Stimulated activated CD8-positive, alpha-beta memory T cell treated with anti-CD3 and anti-CD28 coated beads, Interleukin-7, amount 100 ng/mL, for 24 hours (primary cell): ENCODE measurements around the gene BMI1.
"Not testable (repeated sequence)": the region's sequence is repeated elsewhere in the genome, so short reads cannot be mapped to it uniquely, and the experiment has no call there.

ENCODE experiments used
- DNase-seq: peaks from one replicate; pipeline ENCODE4 v3.0.0-alpha.2; 2020; ENCODE audit warnings: low read depth

Gene BMI1

DNA sequence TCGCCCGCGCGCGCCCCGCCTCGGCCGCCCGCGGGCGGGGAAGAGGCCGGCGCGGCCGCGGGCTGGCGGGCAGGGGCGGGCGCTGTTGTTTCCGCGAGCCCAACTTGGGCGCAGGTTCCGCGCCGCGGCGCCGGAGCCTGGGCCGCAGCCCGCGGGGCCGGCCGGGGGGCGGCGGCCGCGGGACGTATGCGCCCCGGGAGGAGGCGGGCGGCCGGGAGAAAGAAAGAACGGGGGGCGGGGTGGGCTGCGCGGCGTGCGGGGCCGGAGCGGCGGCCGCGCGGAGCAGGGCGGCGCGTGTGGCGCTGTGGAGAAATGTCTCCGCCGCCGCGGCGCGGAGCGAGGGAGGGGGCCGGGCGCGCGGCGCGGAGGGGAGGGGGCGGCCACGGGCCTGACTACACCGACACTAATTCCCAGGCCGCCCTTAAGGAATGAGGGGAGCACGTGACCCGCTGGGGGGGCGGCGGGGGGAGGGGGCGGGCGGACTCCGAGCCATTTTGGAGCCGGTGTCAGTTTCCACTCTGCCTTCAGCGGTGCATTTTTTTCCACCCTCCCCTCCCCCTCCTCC is at the start of gene BMI1:
Gene BMI1, plus strand, starts transcription at position 509 of the 565 bp plus-strand sequence. CDS start 5,351 bp downstream, outside the sequence.
- DNase-seq, result no peak

DNA sequence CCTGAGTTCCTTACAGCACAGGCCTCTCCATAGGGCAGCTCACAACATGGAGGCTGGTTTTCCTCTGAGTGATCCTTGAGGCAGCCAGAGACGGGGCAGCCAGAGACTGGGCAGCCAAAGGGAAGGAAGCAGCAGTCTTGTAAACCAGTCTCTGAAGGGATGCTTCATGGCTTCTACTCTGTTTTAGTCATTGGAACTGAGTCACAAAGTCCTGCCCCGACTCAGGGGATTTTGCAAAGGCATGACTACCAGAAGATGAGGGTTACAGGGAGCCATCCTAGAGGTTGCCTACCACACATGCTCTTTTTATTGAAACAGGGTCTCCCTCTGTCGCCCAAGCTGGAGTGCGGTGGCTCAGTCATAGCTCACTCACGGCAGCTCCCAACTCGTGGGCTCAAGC is 49.1 kb upstream of the BMI1 start:
- no peak for DNase-seq

DNA sequence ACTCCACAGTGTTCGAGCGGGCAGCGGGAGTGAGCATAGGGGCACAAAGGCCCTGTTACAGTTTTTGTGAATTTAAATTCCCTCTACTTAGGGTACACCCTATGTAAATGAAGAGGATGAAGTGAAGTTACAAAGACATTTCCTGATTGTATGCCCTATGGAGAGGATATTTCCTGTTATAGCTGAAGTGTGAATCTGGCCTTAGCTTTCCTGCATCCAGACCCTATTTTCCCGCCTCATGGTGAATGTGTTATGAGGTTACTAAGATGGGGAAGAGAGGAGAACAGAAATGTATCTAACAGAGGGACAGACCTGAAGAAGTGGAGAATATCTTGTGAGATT is 42.5 kb upstream of the BMI1 start:
- no peak for DNase-seq

DNA sequence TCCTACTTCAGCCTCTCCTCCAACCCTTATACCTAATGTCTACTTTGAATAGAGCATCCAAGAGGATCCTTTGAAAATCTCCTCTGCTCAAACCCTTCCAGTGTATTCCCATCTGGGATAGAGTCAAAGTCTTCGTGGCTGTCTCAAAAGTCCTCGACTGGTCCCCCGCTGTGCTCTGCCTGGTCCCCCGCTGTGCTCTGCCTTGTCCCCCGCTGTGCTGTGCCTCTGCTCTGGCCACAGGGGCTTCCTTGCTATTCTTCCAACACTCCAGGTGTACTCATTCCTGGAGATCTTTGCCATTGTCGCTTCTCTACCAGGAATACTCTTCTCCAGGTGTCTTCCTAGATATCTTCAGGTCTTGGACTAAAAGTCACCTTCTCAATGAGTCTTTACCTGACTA is 40.8 kb upstream of the BMI1 start:
- DNase-seq, result no peak

DNA sequence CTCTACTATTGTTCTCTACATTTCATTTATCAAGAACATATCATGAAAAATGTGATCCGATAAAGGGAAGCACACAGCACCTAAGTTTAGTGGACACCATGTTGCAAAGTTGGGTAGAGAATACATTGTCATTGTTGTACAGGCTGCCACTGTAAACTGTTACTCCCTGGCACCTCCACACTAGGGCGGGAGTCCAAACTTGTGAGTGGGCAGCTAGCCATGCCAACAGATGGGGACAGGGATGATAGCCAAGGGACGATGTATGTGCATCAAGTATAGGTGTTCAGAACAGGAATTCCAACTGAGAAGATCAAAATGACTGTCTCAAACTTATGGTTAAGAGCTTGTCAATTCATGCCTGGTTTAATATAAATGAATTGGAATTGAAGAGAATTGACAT is 35.8 kb upstream of the BMI1 start:
- DNase-seq, result no peak

DNA sequence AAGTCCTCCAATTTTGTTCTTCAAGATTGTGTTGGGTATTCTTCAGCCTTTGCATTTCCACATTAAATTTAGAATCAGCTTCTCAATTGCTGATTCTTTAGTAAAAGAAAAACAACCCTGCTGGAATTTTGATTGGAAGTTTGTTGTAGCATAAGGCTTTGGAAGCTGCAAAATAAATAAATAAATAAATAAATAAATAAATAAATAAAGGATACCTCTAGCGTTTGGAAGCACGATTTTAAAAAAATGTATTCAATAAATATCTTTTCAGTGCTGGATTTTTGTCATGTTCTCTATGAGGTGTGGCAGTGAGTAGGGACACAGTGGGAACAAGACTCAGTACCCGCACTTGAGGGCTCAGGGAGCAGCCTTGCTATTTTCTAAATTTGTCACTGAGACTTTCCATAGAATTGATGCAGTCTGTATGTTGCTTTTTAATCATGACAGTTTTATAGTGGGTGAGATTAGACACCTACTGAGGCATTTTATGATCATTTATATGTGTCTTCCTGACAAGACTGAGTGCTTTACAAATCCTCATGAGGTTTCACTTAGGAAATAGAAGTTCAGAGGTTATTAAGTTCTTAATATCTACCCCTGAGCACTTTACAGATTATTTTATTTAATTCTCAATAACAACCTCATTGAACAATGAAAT is 27.0 kb upstream of the BMI1 start:
- DNase-seq, result no peak

DNA sequence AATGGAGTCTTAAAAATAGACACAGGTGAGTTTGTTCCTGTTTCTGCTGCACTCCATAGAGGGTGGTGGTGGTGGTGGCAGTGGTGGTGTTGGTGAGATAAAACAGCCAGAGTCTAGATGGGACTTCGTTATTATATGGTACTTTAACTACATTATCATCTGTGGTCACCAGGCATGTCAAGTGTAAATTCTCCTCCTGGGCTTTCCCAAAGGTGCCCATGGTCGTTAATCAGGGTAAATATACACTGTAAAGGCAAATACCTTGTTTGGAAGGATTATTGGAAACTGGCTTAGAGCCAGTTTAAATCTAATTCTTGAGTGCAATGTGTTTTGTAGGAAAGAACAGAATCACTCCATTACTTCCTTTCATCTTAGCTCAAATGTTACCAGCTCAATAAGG is 26.2 kb upstream of the BMI1 start:
- no peak for DNase-seq

DNA sequence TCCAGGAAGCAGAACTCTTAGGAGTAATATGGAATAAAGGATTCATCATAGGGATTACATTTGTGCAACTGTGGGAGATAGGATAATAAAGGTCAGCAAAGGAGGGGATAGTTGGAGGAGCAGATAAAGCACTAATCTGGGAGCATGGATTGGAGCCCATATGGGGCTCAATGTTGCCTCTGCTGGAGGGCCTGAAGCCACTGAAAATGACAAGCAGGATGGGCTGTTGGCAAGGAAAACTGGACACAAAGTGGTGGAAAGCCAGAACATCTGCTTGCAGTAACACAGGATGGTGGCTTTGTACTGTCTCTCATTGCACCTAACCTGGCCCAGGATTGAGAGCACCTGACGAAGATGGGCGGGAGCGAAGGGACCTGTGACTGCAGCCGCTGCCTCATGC is 19.7 kb upstream of the BMI1 start:
- DNase-seq, result no peak

DNA sequence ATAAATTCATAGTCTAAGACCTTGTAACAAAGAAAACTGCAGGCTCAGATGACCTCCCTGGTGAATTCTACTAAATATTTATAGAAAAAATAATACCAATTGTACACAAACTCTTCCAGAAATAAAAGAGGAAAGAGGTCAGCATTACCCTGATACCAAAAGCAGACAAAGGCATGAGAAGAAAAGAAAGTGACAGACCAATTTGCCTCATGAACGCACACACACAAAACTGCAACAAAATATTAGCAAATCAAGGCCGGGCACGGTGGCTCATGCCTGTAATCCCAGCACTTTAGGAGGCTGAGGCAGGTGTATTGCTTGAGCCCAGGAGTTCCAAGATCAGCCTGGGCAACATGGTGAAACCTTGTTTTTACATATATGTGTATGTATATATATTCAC is 17.4 kb upstream of the BMI1 start:
- DNase-seq, result no peak

DNA sequence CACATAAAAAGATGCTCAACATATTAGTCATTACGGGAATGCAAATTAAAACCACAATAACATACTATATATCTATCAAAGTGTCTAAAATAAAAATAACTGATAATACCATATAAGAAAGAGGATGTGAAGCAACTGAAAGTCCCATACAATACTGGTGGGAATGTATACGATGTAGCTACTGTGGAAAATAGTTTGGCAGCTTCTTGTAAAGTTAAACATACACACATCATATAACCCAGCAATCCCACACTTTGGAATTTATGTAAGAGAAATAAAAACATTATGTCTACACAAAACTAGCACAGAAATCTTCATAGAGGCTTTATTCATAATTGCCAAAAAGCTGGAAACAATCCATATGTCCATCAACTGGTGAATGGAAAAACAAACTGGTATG is 15.2 kb upstream of the BMI1 start:
- DNase-seq, result no peak

DNA sequence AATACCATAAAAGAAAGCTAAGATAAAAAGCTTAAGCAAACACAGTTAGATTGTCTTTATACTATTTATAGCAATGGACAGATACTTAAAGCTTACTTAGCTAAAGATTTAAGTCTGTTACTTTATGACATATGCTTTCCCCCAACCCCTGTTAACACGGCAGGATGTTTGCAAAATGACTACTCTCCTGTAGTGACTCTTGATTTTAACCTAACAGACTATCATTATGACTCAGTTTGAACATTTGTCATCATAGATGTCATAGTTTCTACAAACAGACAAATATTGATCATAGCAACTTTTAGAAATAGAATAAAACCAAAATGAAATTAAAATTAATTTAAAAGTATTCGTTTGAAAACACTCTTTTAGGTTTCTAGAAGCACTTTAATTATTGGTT is 12.5 kb upstream of the BMI1 start:
- no peak for DNase-seq

DNA sequence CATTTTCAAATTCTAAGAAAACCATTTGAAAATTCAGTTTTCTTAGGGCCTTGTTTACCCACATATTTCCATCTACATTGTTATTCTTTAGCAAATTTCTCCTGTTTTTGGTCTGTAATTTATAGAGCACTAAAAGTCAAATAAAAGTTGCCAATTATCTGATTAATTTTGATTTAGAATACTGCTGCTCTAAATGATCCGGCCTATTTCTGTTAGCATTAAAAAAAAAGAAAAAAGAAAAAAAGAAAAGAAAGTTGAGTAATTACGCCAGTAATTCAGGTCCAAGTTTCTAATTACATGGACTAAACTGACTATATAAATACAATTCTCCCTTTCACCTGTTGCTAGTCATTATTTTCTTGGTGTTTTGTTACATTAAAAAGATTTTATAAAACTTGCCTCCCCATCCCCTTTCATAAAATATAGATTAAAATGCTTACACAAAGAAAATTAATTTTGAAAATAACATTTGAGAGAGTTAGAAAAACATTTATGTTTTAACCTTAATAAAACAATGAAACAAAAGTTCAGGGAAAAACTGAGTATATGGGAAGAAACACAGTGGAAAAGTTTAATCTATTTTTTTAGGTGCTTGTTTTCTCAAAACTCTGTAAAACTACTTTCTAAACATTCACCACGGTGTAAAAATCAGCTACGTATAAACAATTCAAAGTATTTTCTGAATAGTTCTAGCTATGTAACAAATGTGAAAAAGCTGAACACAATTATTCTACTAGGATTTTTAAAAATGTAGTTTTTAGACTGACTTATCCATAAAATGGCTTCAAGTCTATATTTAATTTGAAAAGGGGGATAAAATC is 11.5 kb upstream of the BMI1 start:
- no peak for DNase-seq

DNA sequence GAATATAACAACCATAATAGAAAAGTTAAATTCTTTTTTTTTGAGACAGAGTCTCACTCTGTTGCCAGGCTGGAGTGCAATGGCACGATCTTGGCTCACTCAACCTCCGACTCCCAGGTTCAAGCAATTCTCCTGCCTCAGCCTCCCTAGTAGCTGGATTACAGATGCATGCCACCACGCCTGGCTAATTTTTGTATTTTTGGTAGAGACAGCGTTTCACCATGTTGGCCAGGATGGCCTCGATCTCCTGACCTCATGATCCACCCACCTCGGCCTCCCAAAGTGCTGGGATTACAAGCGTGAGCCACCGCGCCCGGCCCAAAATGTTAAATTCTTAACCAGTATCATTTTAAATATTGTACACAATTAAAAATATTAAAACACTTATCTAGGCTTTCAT is 10.9 kb upstream of the BMI1 start:
- DNase-seq, result not testable (repeated sequence)

DNA sequence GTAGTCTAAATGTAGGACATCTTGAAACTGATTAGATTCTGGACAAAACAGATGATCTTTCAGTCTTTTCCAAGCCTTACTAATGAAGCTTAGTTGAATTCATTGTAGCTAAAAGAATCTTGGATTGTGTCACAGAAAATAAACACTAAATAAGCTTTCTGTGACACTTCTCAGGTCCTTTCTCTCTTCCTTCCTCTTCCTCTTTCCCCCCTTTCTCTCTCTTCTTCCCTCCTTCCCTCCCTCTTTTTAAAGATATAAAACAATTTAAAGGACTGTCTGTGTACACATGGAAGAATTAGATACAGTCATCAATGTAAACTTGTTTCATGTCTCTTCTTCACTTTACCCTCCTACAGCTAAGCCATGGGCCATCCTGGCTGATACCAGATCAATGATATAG is 10.0 kb upstream of the BMI1 start:
- no peak for DNase-seq

DNA sequence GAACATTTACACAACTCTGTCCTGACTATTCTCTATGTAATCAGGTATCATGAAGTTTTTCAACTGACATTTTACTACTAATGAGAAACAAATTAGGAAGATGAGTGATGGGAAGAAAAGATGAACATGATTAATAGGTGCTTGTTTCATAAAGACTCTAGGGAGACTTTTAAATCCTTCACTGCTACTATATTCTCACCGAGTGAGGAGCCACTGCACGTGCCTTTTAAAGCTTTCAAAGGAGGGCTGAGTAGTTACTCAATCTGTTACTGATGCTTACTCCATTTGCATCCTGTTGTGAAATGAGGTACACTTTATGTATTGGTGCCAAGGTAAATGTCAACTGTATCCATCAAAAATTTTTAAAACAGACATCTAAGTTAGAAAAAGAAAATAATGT is 6.0 kb upstream of the BMI1 start:
- DNase-seq, result no peak

DNA sequence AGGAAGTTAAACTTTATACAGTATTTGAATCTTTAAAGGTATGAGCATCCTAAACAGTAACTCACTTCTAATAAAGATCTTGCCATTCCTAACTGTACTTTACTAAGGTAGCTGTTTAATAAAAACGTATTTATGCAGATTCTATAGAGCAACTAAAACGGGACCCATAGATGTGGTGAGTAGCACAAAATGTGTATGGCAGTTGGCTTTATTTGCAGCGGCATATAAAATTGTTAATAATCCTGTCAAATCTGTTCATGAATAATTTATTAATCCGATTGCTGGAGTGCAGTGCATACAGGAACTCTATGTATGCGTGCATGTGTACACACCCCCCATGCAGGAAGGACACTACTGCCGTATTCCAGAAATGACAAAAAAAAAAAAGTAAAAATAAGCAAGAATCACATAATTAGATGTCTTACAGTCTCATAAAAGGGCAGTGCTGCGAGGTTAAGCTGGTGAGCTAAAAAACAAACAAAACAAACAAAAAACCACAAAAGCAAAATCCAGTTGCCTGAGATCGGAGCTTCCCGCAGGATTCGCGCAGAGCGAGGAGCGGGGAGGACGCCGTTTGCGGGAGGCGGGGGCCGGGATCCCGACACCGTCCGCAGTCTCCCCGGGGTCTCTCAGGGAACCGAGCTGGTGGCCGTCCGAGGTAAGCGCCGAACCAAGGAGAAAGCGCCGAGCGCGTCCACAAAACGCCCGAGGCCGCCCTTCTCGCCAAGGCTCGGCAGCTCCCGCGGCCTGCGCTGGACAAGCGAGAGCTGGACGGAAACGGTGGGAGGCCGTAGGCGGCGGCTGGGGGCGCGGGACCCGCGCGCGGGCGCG is 5.2 kb upstream of the BMI1 start:
- DNase-seq, result no peak

DNA sequence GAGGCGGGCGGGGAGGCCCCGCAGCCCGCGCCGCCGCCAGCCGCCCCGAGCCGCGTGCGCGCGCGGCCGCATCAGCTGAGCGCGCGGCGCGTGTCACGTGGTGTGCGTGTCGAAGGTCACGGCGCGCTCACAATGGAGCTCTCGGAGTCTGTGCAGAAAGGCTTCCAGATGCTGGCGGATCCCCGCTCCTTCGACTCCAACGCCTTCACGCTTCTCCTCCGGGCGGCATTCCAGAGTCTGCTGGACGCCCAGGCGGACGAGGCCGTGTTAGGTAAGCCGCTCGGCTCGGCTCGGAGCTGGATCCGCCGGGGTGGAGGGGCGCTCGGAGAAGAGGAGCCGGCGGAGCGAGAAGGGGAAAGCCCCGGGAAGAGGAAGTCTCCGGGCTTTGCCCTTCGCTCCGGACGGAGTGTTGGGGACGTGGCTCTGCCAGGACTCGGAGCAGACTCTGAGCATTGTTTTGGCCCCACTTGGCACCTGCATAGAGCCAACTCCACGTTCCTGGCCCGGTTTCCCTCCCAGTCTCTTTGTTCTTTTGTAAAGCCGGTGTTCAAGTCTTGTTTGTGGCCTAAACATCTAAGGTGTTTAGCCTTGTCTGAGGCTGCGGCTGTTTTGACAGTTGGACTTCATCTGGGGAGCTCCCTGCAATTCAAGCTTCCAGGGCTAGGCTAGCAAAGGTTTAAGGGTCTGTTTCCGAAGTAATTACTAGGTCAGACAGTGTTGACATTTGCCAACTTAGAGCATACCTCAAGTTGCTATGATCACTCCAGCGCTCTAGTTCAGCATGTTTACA is 4.4 kb upstream of the BMI1 start, which contains the start of gene COMMD3:
Gene COMMD3, plus strand, starts transcription at position 103 of the 790 bp plus-strand sequence. Its CDS starts 30 bp downstream, at position 133.
- DNase-seq, result no peak

DNA sequence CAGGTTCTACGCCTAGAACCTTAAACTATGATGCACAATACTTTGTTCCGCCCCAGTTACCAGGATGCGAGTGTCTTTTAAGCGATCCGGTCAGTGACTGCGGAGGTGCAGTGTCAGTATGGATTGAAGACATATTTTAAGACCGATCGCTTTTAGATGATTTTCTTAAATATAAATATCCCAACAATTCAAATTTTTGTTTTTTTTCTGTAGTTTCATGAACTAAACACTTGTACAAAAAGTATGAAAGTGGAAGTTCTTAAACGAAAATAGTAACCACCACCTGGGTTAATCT is 3.9 kb upstream of the BMI1 start:
- DNase-seq, result no peak

DNA sequence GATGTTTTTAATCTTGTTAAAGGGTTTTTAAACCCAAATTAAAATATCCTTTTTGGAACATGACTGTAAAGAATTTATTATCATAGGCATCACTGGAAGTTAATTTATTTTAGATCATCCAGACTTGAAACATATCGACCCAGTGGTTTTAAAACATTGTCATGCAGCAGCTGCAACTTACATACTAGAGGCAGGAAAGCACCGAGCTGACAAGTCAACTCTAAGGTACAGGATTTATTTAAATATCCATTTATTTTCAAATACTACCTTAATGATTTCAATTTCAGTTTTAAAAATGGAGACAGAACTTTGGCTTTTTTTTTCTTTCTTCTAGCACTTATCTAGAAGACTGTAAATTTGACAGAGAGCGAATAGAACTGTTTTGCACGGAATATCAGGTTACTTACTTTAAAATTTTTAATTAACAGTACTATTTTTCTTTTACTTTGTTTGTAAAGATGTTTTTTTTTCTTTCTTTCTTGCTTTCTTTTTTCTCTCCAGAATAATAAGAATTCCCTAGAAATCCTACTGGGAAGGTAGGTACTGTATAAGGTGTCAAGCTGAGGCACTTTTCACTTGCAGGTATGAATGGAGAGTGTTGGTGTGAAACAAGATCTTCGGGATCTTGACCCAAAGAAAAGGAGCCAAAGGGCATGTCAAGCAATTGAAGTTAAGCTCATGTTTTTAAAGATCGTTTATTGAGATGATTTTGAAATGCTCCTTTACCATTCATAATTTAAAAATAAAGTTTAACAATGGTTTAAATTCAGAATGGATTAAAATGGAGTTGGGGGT is 2.9 kb upstream of the BMI1 start:
- DNase-seq, result no peak

DNA sequence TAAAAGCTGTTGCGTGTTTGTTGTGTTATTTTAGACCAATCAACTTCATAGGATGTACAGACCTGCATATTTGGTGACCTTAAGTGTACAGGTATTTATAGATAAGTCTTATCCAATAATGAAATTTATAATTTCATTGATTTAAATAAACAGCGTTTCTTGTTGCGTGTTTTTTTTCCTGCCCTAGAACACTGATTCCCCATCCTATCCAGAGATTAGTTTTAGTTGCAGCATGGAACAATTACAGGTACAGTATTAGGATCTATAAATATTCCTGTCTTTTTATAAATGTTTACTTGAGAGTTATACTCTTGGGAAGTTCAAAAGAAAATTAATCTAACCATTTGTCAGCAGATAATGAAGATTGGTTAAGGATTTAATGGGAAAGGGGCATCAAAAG is 2.1 kb upstream of the BMI1 start:
- no peak for DNase-seq

DNA sequence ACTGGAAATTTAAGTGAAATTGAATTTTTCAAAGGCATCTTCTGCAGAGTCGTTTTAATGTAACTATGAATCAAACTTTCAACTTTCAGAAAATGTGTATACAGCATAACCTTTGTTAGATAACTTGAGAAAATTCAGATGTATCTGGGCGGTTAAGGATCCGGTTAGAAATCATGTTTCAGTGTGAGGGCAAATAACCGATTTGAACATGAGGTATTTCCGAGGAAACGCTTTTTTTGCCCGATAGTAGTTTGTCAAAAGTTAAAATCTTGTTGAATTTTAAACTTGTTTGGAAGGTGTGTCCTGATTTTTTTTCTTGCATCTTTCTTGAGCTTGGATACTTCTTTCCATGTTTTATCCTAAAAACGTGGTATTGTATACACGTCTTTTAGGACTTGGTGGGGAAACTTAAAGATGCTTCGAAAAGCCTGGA is 1.3 kb upstream of the BMI1 start:
- no peak for DNase-seq
